ENCODE results near the gene ZNF142. TPM values are rescaled to one million over a fixed set of nuclear protein-coding genes. Genes with fewer than 3 reads are reported as not detected.

Gene ZNF142
- total RNA-seq (2012; rRNA removed) = 3.3 and 4.3 TPM in 2 replicates
- polyA plus RNA-seq (2012; rRNA removed) = 9.7 and 12.1 TPM in 2 replicates
- polyA plus RNA-seq (2012; cell fraction: cytosol; rRNA removed) = 3.6 and 5.6 TPM in 2 replicates
- 16.7 and 38.4 TPM in 2 replicates for polyA plus RNA-seq (2012; cell fraction: nucleus; rRNA removed; ENCODE audit: low replicate concordance)
- percentile 58 among the genes with signal in this experiment for Bru-seq, nascent RNA
- percentile 66 among the genes with signal in this experiment for BruChase-seq, experiment 1, labeled RNA remaining after a 6-hour chase
- percentile 64 among the genes with signal in this experiment for BruChase-seq, experiment 2, labeled RNA remaining after a 2-hour chase
- long read RNA-seq, partial matches to known transcripts = 3 of 3 reads
- long read RNA-seq, other reads (novel, unspliced or antisense) = 0 of 3 reads

GRCh38 chr2:218659258-218659987 is at the start of gene ZNF142, which contains the start of gene BCS1L:
Gene ZNF142 (minus strand): TSS chr2:218659623. CDS start chr2:218656429, 3,194 bp downstream.
Gene BCS1L (plus strand): TSS chr2:218659683. CDS start chr2:218660988, 1,305 bp downstream.
- CTCF ChIA-PET = interaction anchor here (0.8 to 1.6 kb wide), 4 partner anchors 10 to 188 kb away, joined by 3 to 4 read pairs (median 3); no protein-coding TSS in a partner anchor
- in situ Hi-C loops (cut with MboI; ENCODE audit: low sequenced_read_pairs) = loop anchor here (10.0 kb wide), 1 partner anchor 255 kb away; no protein-coding TSS in a partner anchor

More at GRCh38 chr2:218659258-218659987, at the start of gene ZNF142, which contains the start of gene BCS1L:
- no peaks in the 10 kb centered on the region for H3K27me3 ChIP-seq (ENCODE audit: control insufficient read depth, insufficient read depth, low read length)
- peak; percentile 76 for DNase-seq
- no peaks in the 10 kb centered on the region for H3K9me3 ChIP-seq (ENCODE audit: control insufficient read depth, insufficient read depth, low read length)
- peaks cover 8% of the 10 kb centered on the region; the same call in 1 of the 2 replicates for H3K9me1 ChIP-seq (ENCODE audit: insufficient read depth, low read length)
- H2AK5ac ChIP-seq (ENCODE audit: low read depth, low read length) = peak within 1 kb of the TSS; percentile 6; the same call in 1 of the 2 replicates
- H2BK20ac ChIP-seq (ENCODE audit: low read depth, low read length) = no peak within 1 kb of the TSS
- 0% methylated on average over 12 of the region's 49 CpGs; no CpG with 5 or more reads in 1 of the 2 experiments for WGBS, 2 experiments (ENCODE audit: extremely low coverage in 2 of 2, insufficient read length in 1 of 2)
- H2BK120ac ChIP-seq (ENCODE audit: low read depth, low read length) = peak within 1 kb of the TSS; percentile 58; the same call in 1 of the 2 replicates
- peak within 1 kb of the TSS; percentile 96 for H2AK9ac ChIP-seq (replicated peaks; ENCODE audit: low read depth, low read length, poor library complexity)
- peak within 1 kb of the TSS; percentile 86 for H3K23ac ChIP-seq (ENCODE audit: low read depth, low read length)
- POLR2A ChIA-PET (ENCODE audit: unreplicated experiment) = interaction anchor here (0.6 to 1.0 kb wide), 2 partner anchors 58 to 123 kb away, joined by 3 to 4 read pairs; no protein-coding TSS in a partner anchor
- peak within 1 kb of the TSS; percentile 89 for H3K14ac ChIP-seq (replicated peaks; ENCODE audit: low read depth, low read length)
- no peak within 1 kb of the TSS; the same call in 2 of the 3 replicates for H2BK15ac ChIP-seq (ENCODE audit: low read depth, low read length)
- H3K27ac ChIP-seq (ENCODE audit: insufficient read depth, low read length) = peak within 1 kb of the TSS; percentile 46
- H3K4ac ChIP-seq (ENCODE audit: low read depth, low read length) = peak within 1 kb of the TSS; percentile 84
- H3K79me1 ChIP-seq (ENCODE audit: low read depth in 1 of 2, low read length in 2 of 2) = peaks cover 22 to 45% of the 10 kb centered on the region in 2 experiments
- peak; percentile 96 for ATAC-seq (ENCODE audit: low read depth)
- H2BK5ac ChIP-seq (ENCODE audit: low read depth, low read length, poor library complexity, severe bottlenecking) = peak within 1 kb of the TSS; percentile 46
- no peaks in the 10 kb centered on the region for H4K20me1 ChIP-seq (ENCODE audit: insufficient read depth, low read length)
- peak within 1 kb of the TSS; percentile 97 for H2AFZ ChIP-seq (replicated peaks; ENCODE audit: low read length, poor library complexity)
- peak within 1 kb of the TSS; percentile 76 for H3K4me3 ChIP-seq (ENCODE audit: insufficient read depth, low read depth, low read length)
- intact Hi-C loops (cut with micrococcal nuclease) = loop anchor here (1.0 kb wide), 2 partner anchors 28 to 188 kb away; no protein-coding TSS in a partner anchor
- peak within 1 kb of the TSS; percentile 66 for H3K56ac ChIP-seq (ENCODE audit: extremely low read depth, insufficient read depth, low read length)
- dilution Hi-C loops (cut with HindIII; ENCODE audit: low sequenced_read_pairs, unreplicated experiment) = no loop called here
- BruUV-seq (replicated peaks) = no TSS peak
- peak within 1 kb of the TSS; percentile 36 for H4K91ac ChIP-seq (ENCODE audit: insufficient read depth, low read depth, low read length)
- H3K9ac ChIP-seq (ENCODE audit: low read depth, low read length) = peak within 1 kb of the TSS; percentile 85
- peak within 1 kb of the TSS; percentile 94 for H3K4me2 ChIP-seq (ENCODE audit: low read depth, low read length)
- H3K4me1 ChIP-seq (ENCODE audit: control insufficient read depth, insufficient read depth, low read length) = peaks cover 3% of the 10 kb centered on the region; the same call in 1 of the 2 replicates
- H3K18ac ChIP-seq (ENCODE audit: low read depth, low read length) = no peak within 1 kb of the TSS
- peaks cover 40% of the 10 kb centered on the region for H3K36me3 ChIP-seq (ENCODE audit: control insufficient read depth, insufficient read depth, low read length)
- peak within 1 kb of the TSS; percentile 50 for H4K5ac ChIP-seq (ENCODE audit: low read depth, low read length)
- no peak for TF ChIP-seq RAD21 (IDR thresholded peaks at IDR 0.05; ENCODE audit: low read length)
- TF ChIP-seq MXI1 (IDR thresholded peaks at IDR 0.05; ENCODE audit: borderline replicate concordance, low read depth, low read length) = peak; percentile 90
- peak within 1 kb of the TSS; percentile 82 to 91 for H4K8ac ChIP-seq (ENCODE audit: low read depth in 2 of 2, low read length in 2 of 2)
